HUES64 (cell line): ENCODE data around the gene LMOD1.
A peak's percentile ranks its signal among the peaks of the same experiment; 100 is the strongest.
"Not testable (repeated sequence)": the region's sequence is repeated elsewhere in the genome, so short reads cannot be mapped to it uniquely, and the experiment has no call there.

Experiments
- H3K27ac ChIP-seq: 2 replicates; pipeline ENCODE4 v1.7.0; 2013; ENCODE audit warnings: low read depth, low read length, inconsistent platforms
- H3K27me3 ChIP-seq: 2 replicates; pipeline ENCODE4 v1.6.1; 2013; ENCODE audit warnings: mild to moderate bottlenecking, low read length; ENCODE audit not compliant: insufficient read depth
- H3K36me3 ChIP-seq: 2 replicates; pipeline ENCODE4 v1.6.1; 2013; ENCODE audit warnings: mild to moderate bottlenecking, low read length; ENCODE audit not compliant: insufficient read depth
- H3K4me1 ChIP-seq: 2 replicates; pipeline ENCODE4 v1.6.1; 2013; ENCODE audit warnings: mild to moderate bottlenecking, low read length, moderate library complexity; ENCODE audit not compliant: insufficient read depth
- H3K4me3 ChIP-seq: 2 replicates; pipeline ENCODE4 v1.5.1; 2013; ENCODE audit warnings: mild to moderate bottlenecking, low read length, moderate library complexity
- H3K9ac ChIP-seq: 2 replicates; pipeline ENCODE4 v1.6.1; 2013; ENCODE audit warnings: mild to moderate bottlenecking, low read depth, low read length
- H3K9me3 ChIP-seq: 2 replicates; pipeline ENCODE4 v1.6.1; 2013; ENCODE audit warnings: low read depth, low read length; ENCODE audit not compliant: insufficient read depth
- WGBS: fragments of 150-250, 120-280 bp; methylation state at CpG from one replicate; pipeline ENCODE4 v1.1.7; 2013; ENCODE audit warnings: missing lambda C conversion rate; 5-methylcytosine and 5-hydroxymethylcytosine counted together

The LMOD1 gene

GRCh38 chr1:201968202-201968925, 22.0 kb upstream of the LMOD1 start:
- H3K4me1 ChIP-seq = no peaks in the 10 kb centered on the region
- no peaks in the 10 kb centered on the region for H3K9me3 ChIP-seq
- 98% methylated on average over 16 of the region's 16 CpGs for WGBS
- H3K36me3 ChIP-seq = peaks cover 71% of the 10 kb centered on the region
- no peak overlapping the region for H3K4me3 ChIP-seq
- H3K27me3 ChIP-seq = no peaks in the 10 kb centered on the region
- no peak overlapping the region for H3K27ac ChIP-seq
- no peak overlapping the region for H3K9ac ChIP-seq

- Histone ChIP-seq H3K9ac (no peak overlapping the region), H3K27me3 (no peaks in the 10 kb centered on the region), H3K36me3 (peaks cover 93% of the 10 kb centered on the region), H3K27ac (no peak overlapping the region), H3K4me3 (no peak overlapping the region), H3K9me3 (no peaks in the 10 kb centered on the region), H3K4me1 (no peaks in the 10 kb centered on the region)
- 96% methylated on average over 5 of the region's 5 CpGs for WGBS
Measured at GRCh38 chr1:201966171-201966570, 19.8 kb upstream of the LMOD1 start.

DNA sequence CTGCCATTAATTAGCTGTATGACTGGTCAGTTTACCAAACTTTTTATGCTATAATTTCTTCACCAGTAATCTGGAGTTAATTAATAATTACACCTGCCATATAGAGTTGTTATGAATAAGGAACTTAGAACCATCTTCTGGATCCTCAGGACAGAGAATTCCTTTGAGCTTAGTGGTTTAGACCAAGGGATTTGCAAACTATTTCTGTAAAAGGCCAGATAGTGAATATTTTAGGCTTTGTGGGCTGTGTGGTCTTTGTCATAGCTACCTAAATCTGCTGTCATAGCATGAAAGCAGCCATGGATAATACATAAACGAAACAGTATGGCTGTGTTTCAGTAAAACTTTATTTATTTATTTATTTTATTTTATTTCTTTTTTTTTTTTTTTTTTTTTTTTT, 17.9 kb upstream of the LMOD1 start:
- no peak overlapping the region for H3K27ac ChIP-seq
- no peaks in the 10 kb centered on the region for H3K4me1 ChIP-seq
- no CpG with 5 or more reads among the region's 1 CpG for WGBS
- no peaks in the 10 kb centered on the region for H3K9me3 ChIP-seq
- H3K4me3 ChIP-seq = no peak overlapping the region
- no peaks in the 10 kb centered on the region for H3K27me3 ChIP-seq
- no peak overlapping the region for H3K9ac ChIP-seq
- H3K36me3 ChIP-seq = peaks cover 89% of the 10 kb centered on the region

GRCh38 chr1:201962382-201962781, 16.0 kb upstream of the LMOD1 start:
- H3K9ac ChIP-seq, H3K27me3 ChIP-seq, H3K27ac ChIP-seq, H3K4me3 ChIP-seq, H3K4me1 ChIP-seq, H3K9me3 ChIP-seq: not testable (repeated sequence)
- peaks cover 88% of the 10 kb centered on the region for H3K36me3 ChIP-seq
- WGBS = 97% methylated on average over 10 of the region's 10 CpGs

GRCh38 chr1:201958348-201958747, 12.0 kb upstream of the LMOD1 start:
- H3K9me3 ChIP-seq = no peaks in the 10 kb centered on the region
- no peak overlapping the region for H3K4me3 ChIP-seq
- peaks cover 60% of the 10 kb centered on the region for H3K36me3 ChIP-seq
- H3K9ac ChIP-seq = no peak overlapping the region
- H3K27me3 ChIP-seq = no peaks in the 10 kb centered on the region
- H3K4me1 ChIP-seq = no peaks in the 10 kb centered on the region
- 94% methylated on average over 4 of the region's 5 CpGs for whole genome bisulfite sequencing
- H3K27ac ChIP-seq = no peak overlapping the region

- H3K4me3 ChIP-seq = peak overlapping the region; percentile 92
Measured at GRCh38 chr1:201955729-201956143, 9.4 kb upstream of the LMOD1 start.

DNA sequence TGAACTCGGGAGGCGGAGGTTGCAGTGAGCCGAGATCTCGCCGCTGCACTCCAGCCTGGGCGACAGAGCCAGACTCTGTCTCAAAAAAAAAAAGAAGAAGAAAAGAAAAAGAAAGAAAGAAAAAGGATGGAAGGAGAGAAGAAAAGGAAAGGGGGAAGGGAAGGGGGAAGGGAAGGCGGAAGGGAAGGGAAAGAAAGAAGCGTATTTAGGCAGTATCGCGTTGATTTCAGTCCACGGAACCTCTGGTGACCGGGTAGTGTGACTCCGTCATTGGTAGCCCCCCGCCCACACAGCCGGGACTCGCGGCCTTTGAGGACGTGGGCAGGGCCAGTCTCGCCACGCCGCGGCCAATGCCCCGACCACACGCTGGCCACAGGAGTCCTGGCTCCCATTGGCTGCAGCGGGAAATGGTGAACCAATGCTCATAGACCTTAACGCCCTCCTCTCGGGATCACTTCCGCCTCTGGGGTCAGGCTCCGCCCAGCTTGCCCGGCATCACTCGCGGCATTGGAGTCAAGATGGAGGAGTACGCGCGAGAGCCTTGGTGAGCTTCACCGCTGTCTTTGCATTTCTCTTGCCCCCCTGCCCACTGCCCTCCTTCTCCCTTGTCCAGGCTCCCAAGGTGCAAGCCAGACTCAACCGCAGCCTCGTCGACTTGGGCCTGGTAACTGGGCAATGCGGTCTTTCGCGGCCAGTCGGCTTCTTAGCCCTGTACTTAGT, 8.8 kb upstream of the LMOD1 start, which contains the start of gene TIMM17A:
Gene TIMM17A (plus strand): TSS at position 495 of the 720 bp plus-strand sequence. CDS start 24 bp downstream, at position 519.
- H3K36me3 ChIP-seq = peaks cover 28% of the 10 kb centered on the region
- H3K27me3 ChIP-seq = no peaks in the 10 kb centered on the region
- peak within 1 kb of the TSS; percentile 74 for H3K27ac ChIP-seq
- no peaks in the 10 kb centered on the region for H3K4me1 ChIP-seq
- peak within 1 kb of the TSS; percentile 92 for H3K4me3 ChIP-seq
- under 1% methylated on average over 43 of the region's 43 CpGs for WGBS
- H3K9me3 ChIP-seq = no peaks in the 10 kb centered on the region
- peak within 1 kb of the TSS; percentile 92 for H3K9ac ChIP-seq

More at GRCh38 chr1:201955729-201956143, 9.4 kb upstream of the LMOD1 start:
- no peaks in the 10 kb centered on the region for H3K9me3 ChIP-seq
- H3K27ac ChIP-seq = peak overlapping the region; percentile 74
- H3K27me3 ChIP-seq = no peaks in the 10 kb centered on the region
- H3K4me1 ChIP-seq = no peaks in the 10 kb centered on the region
- under 1% methylated on average over 16 of the region's 17 CpGs for WGBS
- H3K9ac ChIP-seq = peak overlapping the region; percentile 92
- H3K36me3 ChIP-seq = peaks cover 34% of the 10 kb centered on the region

GRCh38 chr1:201954263-201955008, 8.1 kb upstream of the LMOD1 start:
- Histone ChIP-seq H3K9me3 (no peaks in the 10 kb centered on the region), H3K9ac (peak overlapping the region; percentile 92), H3K27me3 (no peaks in the 10 kb centered on the region), H3K27ac (peak overlapping the region; percentile 42), H3K36me3 (peaks cover 23% of the 10 kb centered on the region), H3K4me3 (peak overlapping the region; percentile 92), H3K4me1 (no peaks in the 10 kb centered on the region)
- WGBS = 57% methylated on average over 24 of the region's 24 CpGs

DNA sequence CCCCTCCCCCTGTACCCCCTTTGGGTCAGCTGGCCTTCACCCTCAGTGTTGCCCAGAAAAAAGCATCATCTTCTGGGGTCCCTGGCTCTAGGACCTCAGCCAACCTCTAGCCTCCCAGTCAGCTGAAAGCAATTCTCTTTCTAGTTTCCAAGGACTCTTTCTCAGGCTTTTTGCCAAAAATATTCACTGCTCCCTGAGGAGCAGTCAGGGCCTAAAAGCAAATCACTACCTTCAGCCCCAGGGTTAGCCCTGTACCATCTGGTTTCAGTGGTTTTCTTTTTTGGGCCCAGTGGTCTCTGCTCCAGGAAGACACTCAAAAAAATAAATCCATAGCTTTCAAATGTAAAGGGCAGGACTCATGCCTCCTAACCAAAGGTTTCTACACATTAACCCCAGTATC, 3.1 kb upstream of the LMOD1 start:
- H3K36me3 ChIP-seq = no peaks in the 10 kb centered on the region
- no peak overlapping the region for H3K4me3 ChIP-seq
- no peak overlapping the region for H3K9ac ChIP-seq
- no peaks in the 10 kb centered on the region for H3K9me3 ChIP-seq
- no peak overlapping the region for H3K27ac ChIP-seq
- peaks cover 20% of the 10 kb centered on the region for H3K27me3 ChIP-seq
- peaks cover 11% of the 10 kb centered on the region; the same call in 1 of the 2 replicates for H3K4me1 ChIP-seq

GRCh38 chr1:201947697-201948008, 1.3 kb upstream of the LMOD1 start:
- Histone ChIP-seq H3K36me3 (no peaks in the 10 kb centered on the region), H3K9ac (no peak overlapping the region), H3K4me1 (peaks cover 11% of the 10 kb centered on the region; the same call in 1 of the 2 replicates), H3K4me3 (no peak overlapping the region), H3K27ac (no peak overlapping the region), H3K27me3 (peaks cover 20% of the 10 kb centered on the region), H3K9me3 (no peaks in the 10 kb centered on the region)
- WGBS = 84% methylated on average over 3 of the region's 3 CpGs

- H3K9ac ChIP-seq = 0 out of 2 replicates have a peak overlapping the region, but pooled peaks have one; percentile 2
- WGBS = 49% methylated on average over 10 of the region's 10 CpGs
- no peaks in the 10 kb centered on the region for H3K36me3 ChIP-seq
- peaks cover 16% of the 10 kb centered on the region for H3K4me1 ChIP-seq
- no peaks in the 10 kb centered on the region for H3K9me3 ChIP-seq
- peaks cover 20% of the 10 kb centered on the region for H3K27me3 ChIP-seq
- no peak overlapping the region for H3K27ac ChIP-seq
- H3K4me3 ChIP-seq = peak overlapping the region; percentile 53
Measured at GRCh38 chr1:201945863-201946223, 505 bp downstream of the LMOD1 start.
